GM21619 (cell line): Measurements from ENCODE around the gene DOHH.
"Not testable (repeated sequence)": the region's sequence is repeated elsewhere in the genome, so short reads cannot be mapped to it uniquely, and the experiment has no call there.

Experiments used
- ATAC-seq: cut with Tn5 transposase; IDR thresholded peaks from one replicate; pipeline ENCODE4 v1.9.1; 2021; ENCODE audit not compliant: unreplicated experiment

The DOHH gene

GRCh38 chr19:3520166-3521103, 20.0 kb upstream of the DOHH start:
- no peak for ATAC-seq

GRCh38 chr19:3519126-3519525, 18.7 kb upstream of the DOHH start:
- ATAC-seq = no peak

- ATAC-seq = no peak
Measured at GRCh38 chr19:3518659-3519058, 18.2 kb upstream of the DOHH start.

- ATAC-seq = no peak
Measured at GRCh38 chr19:3518255-3518654, 17.8 kb upstream of the DOHH start.

- no peak for ATAC-seq
Measured at GRCh38 chr19:3517638-3518037, 17.2 kb upstream of the DOHH start.

GRCh38 chr19:3516675-3517207, 16.3 kb upstream of the DOHH start:
- ATAC-seq = no peak

- ATAC-seq = no peak
Measured at GRCh38 chr19:3515891-3516422, 15.5 kb upstream of the DOHH start.

- no peak for ATAC-seq
Measured at GRCh38 chr19:3514930-3515329, 14.5 kb upstream of the DOHH start.

GRCh38 chr19:3513229-3514140, 13.0 kb upstream of the DOHH start:
- no peak for ATAC-seq

- ATAC-seq = no peak
Measured at GRCh38 chr19:3512562-3513228, 12.2 kb upstream of the DOHH start.

GRCh38 chr19:3511506-3512251, 11.2 kb upstream of the DOHH start:
- no peak for ATAC-seq

GRCh38 chr19:3510727-3511126, 10.3 kb upstream of the DOHH start:
- ATAC-seq = no peak

GRCh38 chr19:3509566-3509989, 9.1 kb upstream of the DOHH start:
- no peak for ATAC-seq

- ATAC-seq = no peak
Measured at GRCh38 chr19:3508771-3509535, 8.5 kb upstream of the DOHH start.

- not testable (repeated sequence) for ATAC-seq
Measured at GRCh38 chr19:3508121-3508661, 7.7 kb upstream of the DOHH start.

- ATAC-seq = no peak
Measured at GRCh38 chr19:3507371-3508120, 7.1 kb upstream of the DOHH start.

- peak; percentile 5 for ATAC-seq
Measured at GRCh38 chr19:3506384-3507340, 6.2 kb upstream of the DOHH start.
